Hepatocyte (in vitro differentiated cells): ENCODE measurements around the gene MLC1. TPM values are rescaled to one million over a fixed set of nuclear protein-coding genes. Genes with fewer than 3 reads are reported as not detected.

Experiments used
- DNase-seq: peaks from one replicate; pipeline ENCODE4 v3.0.0-alpha.2; 2016; ENCODE audit warnings: low spot score
- H2AFZ ChIP-seq: fragments of 200-600 bp; sonication (generic); 2 replicates; pipeline ENCODE4 v1.6.0; 2016; ENCODE audit warnings: antibody characterized with exemption, mild to moderate bottlenecking
- H3K27ac ChIP-seq: fragments of 200-600 bp; sonication (generic); 2 replicates; pipeline ENCODE4 v1.5.1; 2016; ENCODE audit warnings: mild to moderate bottlenecking
- H3K27me3 ChIP-seq: fragments of 200-600 bp; sonication (generic); 2 replicates; pipeline ENCODE4 v1.6.1; 2016
- H3K36me3 ChIP-seq: fragments of 200-600 bp; sonication (generic); replicated peaks from 2 replicates; pipeline ENCODE4 v1.5.1; 2016; ENCODE audit warnings: low read depth; ENCODE audit not compliant: insufficient read depth
- H3K4me1 ChIP-seq: fragments of 200-600 bp; sonication (generic); 2 replicates; pipeline ENCODE4 v1.5.1; 2016; ENCODE audit warnings: mild to moderate bottlenecking, moderate library complexity; ENCODE audit not compliant: insufficient read depth
- H3K4me2 ChIP-seq: fragments of 200-600 bp; sonication (generic); 2 replicates; pipeline ENCODE4 v1.6.0; 2016
- H3K4me3 ChIP-seq: fragments of 200-600 bp; sonication (generic); 2 replicates; pipeline ENCODE4 v1.5.1; 2016; ENCODE audit warnings: mild to moderate bottlenecking
- H3K79me2 ChIP-seq: fragments of 200-600 bp; sonication (generic); 2 replicates; pipeline ENCODE4 v1.6.0; 2017; ENCODE audit warnings: mild to moderate bottlenecking
- H3K9me2 ChIP-seq: fragments of 200-600 bp; sonication (generic); replicated peaks from 2 replicates; pipeline ENCODE4 v1.6.0; 2017; ENCODE audit warnings: mild to moderate bottlenecking; ENCODE audit not compliant: insufficient read depth
- H3K9me3 ChIP-seq: fragments of 200-600 bp; sonication (generic); 2 replicates; pipeline ENCODE4 v1.5.1; 2016; ENCODE audit warnings: low read depth, mild to moderate bottlenecking
- H4K20me1 ChIP-seq: fragments of 200-600 bp; sonication (generic); 2 replicates; pipeline ENCODE4 v1.6.0; 2016; ENCODE audit warnings: mild to moderate bottlenecking; ENCODE audit not compliant: insufficient read depth, poor library complexity, severe bottlenecking
- EZH2 ChIP-seq: fragments of 200-600 bp; sonication (generic); IDR thresholded peaks from 2 replicates; pipeline ENCODE4 v1.6.1; 2016; ENCODE audit warnings: antibody characterized with exemption, mild to moderate bottlenecking, borderline replicate concordance
- EZH2phosphoT487 ChIP-seq: fragments of 200-600 bp; sonication (generic); IDR thresholded peaks from one replicate; pipeline ENCODE4 v1.6.1; 2018; ENCODE audit warnings: antibody characterized with exemption, mild to moderate bottlenecking, low read depth, moderate library complexity; ENCODE audit not compliant: unreplicated experiment, severe bottlenecking
- WGBS: methylation state at CpG from one replicate; pipeline ENCODE4 v1.1.6; 2016; ENCODE audit warnings: low lambda C conversion rate; ENCODE audit errors: missing lambda C conversion rate; 5-methylcytosine and 5-hydroxymethylcytosine counted together
- polyA plus RNA-seq: library from polyadenylated mRNA; unstranded; fragments of >200 nt; fragmentation: Nextera tagmentation; extraction: Ambion mirVana; gene quantifications from 2 replicates; pipeline ENCODE4 v1.2.1, GENCODE V29; 2016
- total RNA-seq: library from RNA; depleted of rRNA; stranded (reverse); fragments of >200 nt; gene quantifications from 2 replicates; pipeline ENCODE4 v1.2.3, GENCODE V29; 2014
- TF ChIP-seq, protein P1 (sequence below): fragments of 200-600 bp; sonication (generic); IDR thresholded peaks from 2 replicates; pipeline ENCODE4 v1.5.1; 2016; ENCODE audit warnings: antibody characterized with exemption, mild to moderate bottlenecking; ENCODE audit not compliant: poor library complexity

The MLC1 gene
- total RNA-seq = 3.7 and 8.2 TPM in 2 replicates
- 3.3 and 3.4 TPM in 2 replicates for polyA plus RNA-seq

DNA sequence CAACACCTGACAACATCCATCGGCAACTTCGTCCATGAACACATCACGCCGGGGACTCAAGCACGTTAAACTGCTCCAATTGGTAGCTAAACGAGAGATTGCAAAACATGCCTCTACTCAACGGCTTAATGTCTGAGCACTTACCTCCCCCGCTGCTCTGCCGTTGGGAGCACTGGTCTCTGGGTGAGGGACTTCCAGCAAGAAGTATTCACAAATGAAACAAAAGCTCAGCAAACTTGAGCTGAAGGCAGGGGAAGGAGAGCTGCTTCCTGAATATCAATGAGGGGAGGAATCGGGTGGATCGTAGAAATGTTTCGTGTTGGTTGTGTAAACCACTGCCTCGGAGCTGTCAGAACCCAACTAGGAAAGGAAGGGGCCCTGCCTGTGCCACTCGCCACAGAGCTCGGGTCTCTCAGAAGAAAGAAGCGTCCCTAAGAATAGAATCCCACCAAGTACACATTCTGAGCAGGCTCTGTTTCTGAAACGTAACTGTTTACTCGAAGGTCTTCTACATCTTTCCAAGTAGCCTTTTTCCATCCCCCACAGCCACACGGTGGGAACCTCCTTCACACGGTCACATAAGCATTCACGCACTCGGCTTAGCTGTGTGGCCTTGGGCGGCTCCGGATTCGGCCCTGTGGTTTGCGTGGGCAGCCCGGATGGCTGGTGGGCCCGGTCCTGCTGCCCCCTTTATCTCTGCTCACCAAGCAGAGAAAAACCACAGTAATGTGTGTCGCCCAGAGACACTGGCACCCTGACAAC, at the start of gene MLC1:
Gene MLC1 (minus strand): TSS at position 216 of the 762 bp plus-strand sequence. CDS start 524 bp downstream, outside the sequence.
- Histone ChIP-seq H3K27me3 (no peaks in the 10 kb centered on the region), H3K4me3 (no peak within 1 kb of the TSS)
- TF ChIP-seq, protein P1, sequence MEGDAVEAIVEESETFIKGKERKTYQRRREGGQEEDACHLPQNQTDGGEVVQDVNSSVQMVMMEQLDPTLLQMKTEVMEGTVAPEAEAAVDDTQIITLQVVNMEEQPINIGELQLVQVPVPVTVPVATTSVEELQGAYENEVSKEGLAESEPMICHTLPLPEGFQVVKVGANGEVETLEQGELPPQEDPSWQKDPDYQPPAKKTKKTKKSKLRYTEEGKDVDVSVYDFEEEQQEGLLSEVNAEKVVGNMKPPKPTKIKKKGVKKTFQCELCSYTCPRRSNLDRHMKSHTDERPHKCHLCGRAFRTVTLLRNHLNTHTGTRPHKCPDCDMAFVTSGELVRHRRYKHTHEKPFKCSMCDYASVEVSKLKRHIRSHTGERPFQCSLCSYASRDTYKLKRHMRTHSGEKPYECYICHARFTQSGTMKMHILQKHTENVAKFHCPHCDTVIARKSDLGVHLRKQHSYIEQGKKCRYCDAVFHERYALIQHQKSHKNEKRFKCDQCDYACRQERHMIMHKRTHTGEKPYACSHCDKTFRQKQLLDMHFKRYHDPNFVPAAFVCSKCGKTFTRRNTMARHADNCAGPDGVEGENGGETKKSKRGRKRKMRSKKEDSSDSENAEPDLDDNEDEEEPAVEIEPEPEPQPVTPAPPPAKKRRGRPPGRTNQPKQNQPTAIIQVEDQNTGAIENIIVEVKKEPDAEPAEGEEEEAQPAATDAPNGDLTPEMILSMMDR = no peak
- TF ChIP-seq EZH2phosphoT487 (no peak), EZH2 (no peak)

DNA sequence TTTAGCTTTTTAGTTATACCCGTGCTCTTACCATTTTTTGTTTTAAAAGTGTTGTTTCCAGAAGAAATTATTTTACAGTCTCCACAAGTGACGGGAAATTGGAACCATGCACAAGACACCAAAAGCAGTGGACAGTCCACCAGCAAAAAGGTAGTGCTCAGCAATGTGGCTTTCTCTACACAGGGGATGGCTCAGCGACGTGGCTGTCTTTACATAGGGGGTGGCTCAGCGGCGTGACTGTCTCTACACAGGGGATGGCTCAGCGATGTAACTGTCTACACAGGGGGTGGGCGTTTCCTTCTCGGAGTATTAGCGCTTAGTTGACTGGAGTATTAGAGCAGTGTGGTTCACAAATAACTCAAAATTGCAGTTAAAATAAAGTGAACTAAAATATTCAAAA, 49.3 kb upstream of the MLC1 start:
- DNase-seq = no peak
- no peak for TF ChIP-seq EZH2phosphoT487
- TF ChIP-seq, protein P1 = no peak
- TF ChIP-seq EZH2 = no peak
- Histone ChIP-seq H3K27ac (no peak overlapping the region), H3K27me3 (no peaks in the 10 kb centered on the region), H3K4me1 (no peaks in the 10 kb centered on the region), H3K79me2 (no peaks in the 10 kb centered on the region), H3K4me3 (no peak overlapping the region), H3K9me2 (no peaks in the 10 kb centered on the region), H4K20me1 (no peaks in the 10 kb centered on the region), H2AFZ (no peak overlapping the region), H3K4me2 (no peak overlapping the region), H3K9me3 (no peaks in the 10 kb centered on the region), H3K36me3 (no peaks in the 10 kb centered on the region)
- WGBS = 77% methylated on average over 10 of the region's 10 CpGs

More for the DNA sequence above, at the start of gene MLC1:
- H3K4me2 ChIP-seq = no peak within 1 kb of the TSS
- peaks cover 39% of the 10 kb centered on the region for H3K4me1 ChIP-seq
- WGBS = 46% methylated on average over 29 of the region's 29 CpGs
- H3K36me3 ChIP-seq = no peaks in the 10 kb centered on the region
- peak within 1 kb of the TSS; percentile 6 for H2AFZ ChIP-seq
- no peak for DNase-seq
- H3K27ac ChIP-seq = no peak within 1 kb of the TSS
- no peaks in the 10 kb centered on the region for H3K9me3 ChIP-seq
- no peaks in the 10 kb centered on the region for H3K9me2 ChIP-seq
- H3K79me2 ChIP-seq = no peaks in the 10 kb centered on the region
- H4K20me1 ChIP-seq = no peaks in the 10 kb centered on the region

DNA sequence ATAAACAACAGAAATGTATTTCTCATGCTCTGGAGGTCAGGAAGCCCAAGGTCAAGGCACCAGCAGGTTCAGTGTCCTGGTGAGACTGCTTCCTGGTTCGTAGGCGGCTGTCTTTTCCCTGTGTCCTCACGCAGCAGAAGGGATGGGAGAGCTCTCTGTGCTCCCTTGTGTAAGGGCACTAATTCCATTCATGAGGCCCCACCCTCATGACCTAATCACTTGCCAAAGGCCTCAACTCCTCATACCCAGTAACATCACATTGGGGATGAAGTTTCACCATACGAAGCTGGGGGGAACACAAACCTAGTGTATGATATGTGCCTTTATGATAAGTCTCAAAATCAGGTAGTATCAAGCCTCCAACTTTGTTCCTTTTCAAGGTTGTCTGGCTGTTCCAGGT, 46.7 kb upstream of the MLC1 start:
- Histone ChIP-seq H3K27ac (no peak overlapping the region), H3K4me3 (no peak overlapping the region), H3K4me2 (no peak overlapping the region), H3K4me1 (no peaks in the 10 kb centered on the region), H2AFZ (no peak overlapping the region), H3K9me3 (no peaks in the 10 kb centered on the region), H3K36me3 (no peaks in the 10 kb centered on the region), H4K20me1 (no peaks in the 10 kb centered on the region), H3K79me2 (no peaks in the 10 kb centered on the region), H3K9me2 (no peaks in the 10 kb centered on the region), H3K27me3 (no peaks in the 10 kb centered on the region)
- 93% methylated on average over 4 of the region's 4 CpGs for WGBS
- DNase-seq = no peak
- no peak for TF ChIP-seq EZH2
- TF ChIP-seq, protein P1 = no peak
- no peak for TF ChIP-seq EZH2phosphoT487
